OCI-LY7 (cell line): ENCODE data around the gene APOC3.

ENCODE experiments used
- EZH2phosphoT487 ChIP-seq: fragments of 200-600 bp; sonication (generic); IDR thresholded peaks from 2 replicates; pipeline ENCODE4 v1.6.1; 2018; ENCODE audit warnings: low read depth, borderline replicate concordance, mild to moderate bottlenecking, mixed run types, antibody characterized with exemption, low read length, moderate library complexity, mixed read lengths
- TF ChIP-seq, protein P1 (sequence below): fragments of 200-600 bp; sonication (generic); conservative IDR thresholded peaks from 2 replicates; pipeline ENCODE4 v1.5.1; 2014; ENCODE audit warnings: mild to moderate bottlenecking, antibody characterized with exemption, low read length, moderate library complexity, mixed read lengths

DNA sequence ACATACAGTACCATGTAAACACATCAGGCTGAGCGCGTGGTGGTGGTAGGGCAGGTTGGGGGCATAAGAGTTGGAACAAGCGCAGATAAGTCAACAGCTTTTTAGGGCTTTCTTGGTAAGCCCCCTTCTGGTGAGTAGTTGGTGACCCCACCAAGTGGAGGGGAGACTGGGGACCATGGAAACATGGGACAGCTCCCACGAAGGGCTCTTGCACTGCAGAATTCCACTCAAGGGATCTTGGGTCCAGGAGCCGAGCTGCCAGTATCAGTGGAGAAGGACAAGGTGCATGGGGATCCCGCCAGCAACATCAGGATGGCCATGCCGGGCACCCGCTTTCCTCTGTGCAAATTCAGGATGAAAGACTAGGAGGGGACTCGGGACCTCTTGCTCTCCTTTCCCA is 14.0 kb downstream of the APOC3 start:
- TF ChIP-seq, protein P1, sequence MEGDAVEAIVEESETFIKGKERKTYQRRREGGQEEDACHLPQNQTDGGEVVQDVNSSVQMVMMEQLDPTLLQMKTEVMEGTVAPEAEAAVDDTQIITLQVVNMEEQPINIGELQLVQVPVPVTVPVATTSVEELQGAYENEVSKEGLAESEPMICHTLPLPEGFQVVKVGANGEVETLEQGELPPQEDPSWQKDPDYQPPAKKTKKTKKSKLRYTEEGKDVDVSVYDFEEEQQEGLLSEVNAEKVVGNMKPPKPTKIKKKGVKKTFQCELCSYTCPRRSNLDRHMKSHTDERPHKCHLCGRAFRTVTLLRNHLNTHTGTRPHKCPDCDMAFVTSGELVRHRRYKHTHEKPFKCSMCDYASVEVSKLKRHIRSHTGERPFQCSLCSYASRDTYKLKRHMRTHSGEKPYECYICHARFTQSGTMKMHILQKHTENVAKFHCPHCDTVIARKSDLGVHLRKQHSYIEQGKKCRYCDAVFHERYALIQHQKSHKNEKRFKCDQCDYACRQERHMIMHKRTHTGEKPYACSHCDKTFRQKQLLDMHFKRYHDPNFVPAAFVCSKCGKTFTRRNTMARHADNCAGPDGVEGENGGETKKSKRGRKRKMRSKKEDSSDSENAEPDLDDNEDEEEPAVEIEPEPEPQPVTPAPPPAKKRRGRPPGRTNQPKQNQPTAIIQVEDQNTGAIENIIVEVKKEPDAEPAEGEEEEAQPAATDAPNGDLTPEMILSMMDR = no peak
- no peak for TF ChIP-seq EZH2phosphoT487
